Liver (tissue), 9 donors: Measurements from ENCODE around the gene ISCA1. TPM values are rescaled to one million over a fixed set of nuclear protein-coding genes. Genes with fewer than 3 reads are reported as not detected.

ENCODE experiments used
- DNase-seq: peaks from one replicate; pipeline ENCODE4 v3.0.0-alpha.2; 2017; ENCODE audit warnings: low spot score
- H3K27ac ChIP-seq, 2 donors: one replicate each; pipeline ENCODE4 v1.7.0; 2013; ENCODE audit warnings: inconsistent platforms in 2 of 2, low read length in 2 of 2, control low read depth in 1 of 2, low read depth in 1 of 2, mild to moderate bottlenecking in 1 of 2
- H3K27me3 ChIP-seq, 4 donors: one replicate each; pipeline versions ENCODE4 v1.6.1 to v1.7.0; 2013; ENCODE audit warnings: low read length in 3 of 4, inconsistent platforms in 1 of 4, mild to moderate bottlenecking in 1 of 4, moderate library complexity in 1 of 4; ENCODE audit not compliant: control insufficient read depth in 4 of 4, insufficient read depth in 4 of 4
- H3K36me3 ChIP-seq, 4 donors: one replicate each; pipeline versions ENCODE4 v1.6.1 to v1.7.0; 2013; ENCODE audit warnings: low read length in 3 of 4, mild to moderate bottlenecking in 3 of 4, low read depth in 1 of 4, moderate library complexity in 1 of 4; ENCODE audit not compliant: control insufficient read depth in 4 of 4, insufficient read depth in 3 of 4
- H3K4me1 ChIP-seq, 4 donors: one replicate each; pipeline versions ENCODE4 v1.6.1 to v1.7.0; 2013; ENCODE audit warnings: low read length in 3 of 4, mild to moderate bottlenecking in 3 of 4, moderate library complexity in 1 of 4; ENCODE audit not compliant: control insufficient read depth in 4 of 4, insufficient read depth in 4 of 4
- H3K4me3 ChIP-seq, 3 donors: one replicate each; pipeline versions ENCODE4 v1.6.1 to v1.7.0; 2013; ENCODE audit warnings: low read length in 3 of 3, control low read depth in 1 of 3, low read depth in 1 of 3, mild to moderate bottlenecking in 1 of 3
- H3K9ac ChIP-seq, 2 donors: one replicate each; pipeline ENCODE4 v1.7.0; 2013; ENCODE audit warnings: low read length in 2 of 2, mild to moderate bottlenecking in 2 of 2, moderate library complexity in 2 of 2, control low read depth in 1 of 2, low read depth in 1 of 2
- H3K9me3 ChIP-seq, 4 donors: one replicate each; pipeline versions ENCODE4 v1.6.1 to v1.7.0; 2013; ENCODE audit warnings: low read length in 3 of 4; ENCODE audit not compliant: control insufficient read depth in 4 of 4
- ATF3 ChIP-seq: IDR thresholded peaks from 2 replicates; pipeline ENCODE4 v1.6.1; 2016; ENCODE audit warnings: antibody characterized with exemption
- CTCF ChIP-seq: fragments of 150-350 bp; IDR thresholded peaks from 2 replicates; pipeline ENCODE4 v1.5.1; 2017; ENCODE audit warnings: improper control_type of control experiment, low read depth, low read length; ENCODE audit not compliant: missing input control
- EGR1 ChIP-seq, 2 donors: IDR thresholded peaks; 2 replicates each; pipeline ENCODE4 v1.6.1; 2016 to 2018; ENCODE audit warnings: antibody characterized with exemption in 2 of 2, low read depth in 2 of 2
- FOXA1 ChIP-seq: IDR thresholded peaks from 2 replicates; pipeline ENCODE4 v1.6.1; 2016; ENCODE audit warnings: antibody characterized with exemption
- FOXA2 ChIP-seq: IDR thresholded peaks from 2 replicates; pipeline ENCODE4 v1.6.1; 2016; ENCODE audit warnings: antibody characterized with exemption
- GABPA ChIP-seq, 2 donors: IDR thresholded peaks in 1 of 2; conservative IDR thresholded peaks in 1 of 2; 2 replicates each; pipeline ENCODE4 v1.6.1; 2016; ENCODE audit warnings: antibody characterized with exemption in 2 of 2, mild to moderate bottlenecking in 1 of 2, moderate library complexity in 1 of 2
- HNF4A ChIP-seq, 2 donors: conservative IDR thresholded peaks; 2 replicates each; pipeline ENCODE4 v1.6.1; 2016; ENCODE audit warnings: antibody characterized with exemption in 2 of 2, mild to moderate bottlenecking in 2 of 2
- HNF4G ChIP-seq: IDR thresholded peaks from 2 replicates; pipeline ENCODE4 v1.6.1; 2016; ENCODE audit warnings: antibody characterized with exemption
- JUND ChIP-seq, 2 donors: IDR thresholded peaks; 2 replicates each; pipeline ENCODE4 v1.6.1; 2016; ENCODE audit warnings: antibody characterized with exemption in 2 of 2
- MAX ChIP-seq: IDR thresholded peaks from 2 replicates; pipeline ENCODE4 v1.6.1; 2016; ENCODE audit warnings: antibody characterized with exemption
- NR2F2 ChIP-seq: IDR thresholded peaks from 2 replicates; pipeline ENCODE4 v1.6.1; 2016; ENCODE audit warnings: antibody characterized with exemption
- RAD21 ChIP-seq, 2 donors: IDR thresholded peaks; 2 replicates each; pipeline ENCODE4 v1.6.1; 2016; ENCODE audit warnings: antibody characterized with exemption in 2 of 2, mild to moderate bottlenecking in 2 of 2
- REST ChIP-seq: IDR thresholded peaks from 2 replicates; pipeline ENCODE4 v1.6.1; 2016; ENCODE audit warnings: antibody characterized with exemption, mild to moderate bottlenecking
- RXRA ChIP-seq, 2 donors: IDR thresholded peaks; 2 replicates each; pipeline ENCODE4 v1.6.1; 2017 to 2018; ENCODE audit warnings: antibody characterized with exemption in 2 of 2, mild to moderate bottlenecking in 1 of 2
- SP1 ChIP-seq: IDR thresholded peaks from 2 replicates; pipeline ENCODE4 v1.6.1; 2018; ENCODE audit warnings: antibody characterized with exemption, mild to moderate bottlenecking
- TAF1 ChIP-seq: conservative IDR thresholded peaks from 2 replicates; pipeline ENCODE4 v1.6.1; 2016; ENCODE audit warnings: antibody characterized with exemption, mild to moderate bottlenecking
- YY1 ChIP-seq: IDR thresholded peaks from 2 replicates; pipeline ENCODE4 v1.6.1; 2016; ENCODE audit warnings: antibody characterized with exemption, mild to moderate bottlenecking
- ZBTB33 ChIP-seq: IDR thresholded peaks from 2 replicates; pipeline ENCODE4 v1.6.1; 2016; ENCODE audit warnings: antibody characterized with exemption
- WGBS: extraction: QIAGEN DNeasy Blood & Tissue Kit; methylation state at CpG from one replicate; pipeline ENCODE4 v1.1.7; 2013; 5-methylcytosine and 5-hydroxymethylcytosine counted together
- polyA plus RNA-seq, 2 donors: library from polyadenylated mRNA; stranded (reverse) in 1 of 2; unstranded in 1 of 2; fragments of 200-250 nt in 1 of 2; fragments of >200 nt in 1 of 2; fragmentation: Nextera tagmentation in 1 of 2; extraction: Ambion mirVana in 1 of 2; gene quantifications; one replicate each; pipeline versions ENCODE4 v1.2.1 to v1.2.3, GENCODE V29; 2013 to 2015
- total RNA-seq, 2 donors: library from RNA; depleted of rRNA; stranded (reverse); fragments of >200 nt; gene quantifications; one replicate each; pipeline ENCODE4 v1.2.3, GENCODE V29; 2014
- donor health status: healthy.
- donor health status: healthy.
- donor health status: healthy.
- donor health status: healthy.
- donor health status: healthy.

Gene ISCA1
- total and polyA plus RNA-seq, 4 donors, result 26.6 to 43.2 (median 27.8) TPM

GRCh38 chr9:86252870-86253269 lies 29.5 kb downstream of the ISCA1 start:
- no peak overlapping the region for H3K4me3 ChIP-seq
- no peaks in the 10 kb centered on the region for H3K27me3 ChIP-seq
- H3K9me3 ChIP-seq, result no peaks in the 10 kb centered on the region
- DNase-seq, result no peak
- TF ChIP-seq HNF4G (no peak), YY1 (no peak), GABPA (IDR thresholded peaks at IDR 0.05 in 1 of 2, conservative IDR thresholded peaks at IDR 0.05 in 1 of 2) (no peak), JUND (IDR thresholded peaks at IDR 0.05) (no peak), REST (no peak), ATF3 (no peak), RXRA (IDR thresholded peaks at IDR 0.05) (no peak), TAF1 (no peak), MAX (no peak), ZBTB33 (no peak), NR2F2 (no peak), EGR1 (IDR thresholded peaks at IDR 0.05; ENCODE audit: low read depth in 2 of 2) (no peak), CTCF (no peak), SP1 (no peak), HNF4A (conservative IDR thresholded peaks at IDR 0.05) (no peak), RAD21 (IDR thresholded peaks at IDR 0.05) (no peak), FOXA1 (no peak), FOXA2 (no peak)
- H3K4me1 ChIP-seq, result no peaks in the 10 kb centered on the region
- 93% methylated on average over 1 of the region's 1 CpG for WGBS
- no peak overlapping the region for H3K9ac ChIP-seq
- no peak overlapping the region for H3K27ac ChIP-seq
- H3K36me3 ChIP-seq, result no peaks in the 10 kb centered on the region
